Muscle layer of colon (tissue), 2 donors: Measurements from ENCODE around the gene MCCD1.
A peak's percentile ranks its signal among the peaks of the same experiment; 100 is the strongest.

Source experiments
- H3K27ac ChIP-seq: one replicate; pipeline ENCODE4 v1.7.0; 2013; ENCODE audit warnings: low read depth, mild to moderate bottlenecking, low read length, moderate library complexity
- H3K27me3 ChIP-seq, 2 donors: one replicate each; pipeline ENCODE4 v1.7.0; 2013; ENCODE audit warnings: low read length in 2 of 2, mild to moderate bottlenecking in 2 of 2; ENCODE audit not compliant: insufficient read depth in 2 of 2, control insufficient read depth in 1 of 2
- H3K36me3 ChIP-seq: one replicate; pipeline ENCODE4 v1.7.0; 2013; ENCODE audit warnings: mild to moderate bottlenecking, low read length; ENCODE audit not compliant: insufficient read depth
- H3K4me1 ChIP-seq: one replicate; pipeline ENCODE4 v1.7.0; 2013; ENCODE audit warnings: mild to moderate bottlenecking, low read length; ENCODE audit not compliant: insufficient read depth
- H3K4me3 ChIP-seq, 2 donors: one replicate each; pipeline ENCODE4 v1.7.0; 2013; ENCODE audit warnings: low read length in 2 of 2, low read depth in 1 of 2, mild to moderate bottlenecking in 1 of 2, moderate library complexity in 1 of 2
- H3K9ac ChIP-seq: one replicate; pipeline ENCODE4 v1.7.0; 2013; ENCODE audit warnings: low read length
- H3K9me3 ChIP-seq: one replicate; pipeline ENCODE4 v1.7.0; 2013; ENCODE audit warnings: mild to moderate bottlenecking, low read length
- donor health status: abdominal sarcoma.
- donor health status: Adenocarcinoma of cecum.

MCCD1 gene

DNA sequence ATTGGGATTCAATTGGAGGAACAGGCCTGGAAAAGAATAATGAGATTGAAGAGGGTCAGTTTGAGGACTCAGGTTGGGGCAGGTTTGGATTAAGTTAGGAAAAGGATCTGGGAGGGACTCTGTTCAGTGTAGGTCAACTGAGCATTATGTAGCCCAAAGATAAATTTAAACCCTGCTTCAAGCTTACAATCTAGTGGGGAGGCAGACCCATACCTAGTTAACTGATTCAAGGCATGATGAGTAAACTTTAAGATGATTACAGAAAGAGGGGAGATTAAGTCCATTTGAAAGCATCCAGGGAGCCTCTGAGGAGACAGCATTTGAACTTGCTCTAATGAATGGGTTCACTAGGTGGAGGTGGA lies 31.9 kb downstream of the MCCD1 start:
- Histone ChIP-seq H3K27ac (no peak overlapping the region), H3K9me3 (no peaks in the 10 kb centered on the region), H3K4me1 (peaks cover 10% of the 10 kb centered on the region), H3K9ac (no peak overlapping the region), H3K4me3 (no peak overlapping the region), H3K36me3 (peaks cover 42% of the 10 kb centered on the region), H3K27me3 (peaks cover 0 to under 1% of the 10 kb centered on the region in 2 donors)

DNA sequence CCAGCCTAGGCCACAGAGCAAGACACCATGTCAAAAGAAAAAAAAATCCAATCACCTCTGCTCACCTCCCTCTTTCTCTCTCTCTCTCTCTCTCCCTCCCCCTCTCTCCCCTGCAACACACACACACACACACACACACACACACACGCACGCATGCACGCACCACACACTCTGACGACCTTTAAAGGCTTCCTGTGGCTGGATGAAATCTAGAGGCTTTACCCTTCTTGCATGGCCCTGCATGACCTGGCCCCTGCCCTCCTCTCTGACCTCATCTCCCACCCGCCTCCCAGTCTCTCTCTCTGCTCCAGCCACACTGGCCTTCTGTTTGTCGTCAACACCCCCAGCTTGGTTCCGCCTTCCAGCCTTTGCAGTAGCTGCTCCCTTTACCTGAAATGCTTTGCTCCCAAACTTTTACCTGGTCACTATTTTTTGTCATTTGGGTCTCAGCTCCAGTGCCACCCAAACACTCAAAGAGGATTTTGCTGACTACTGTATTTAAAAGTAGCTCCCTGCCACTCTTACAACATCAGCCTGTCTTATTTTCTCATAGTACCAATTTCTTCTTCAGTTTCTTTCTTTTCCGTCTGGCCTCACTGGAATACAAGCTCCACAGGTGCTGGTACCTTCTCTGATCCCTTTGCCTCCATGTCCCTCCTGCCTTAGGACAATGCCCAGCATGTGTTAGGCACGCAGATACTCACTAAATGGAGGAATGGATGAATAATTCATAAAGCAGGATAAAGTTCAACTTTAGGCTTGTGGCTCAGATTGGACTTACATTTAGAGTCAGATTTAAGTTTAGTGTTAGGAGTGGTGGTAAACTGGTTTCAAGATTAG lies 39.0 kb downstream of the MCCD1 start:
- peaks cover 0 to 10% of the 10 kb centered on the region in 2 donors for H3K27me3 ChIP-seq
- H3K9ac ChIP-seq: no peak overlapping the region
- H3K36me3 ChIP-seq: no peaks in the 10 kb centered on the region
- H3K4me1 ChIP-seq: no peaks in the 10 kb centered on the region
- no peak overlapping the region for H3K4me3 ChIP-seq
- H3K9me3 ChIP-seq: no peaks in the 10 kb centered on the region
- H3K27ac ChIP-seq: no peak overlapping the region

DNA sequence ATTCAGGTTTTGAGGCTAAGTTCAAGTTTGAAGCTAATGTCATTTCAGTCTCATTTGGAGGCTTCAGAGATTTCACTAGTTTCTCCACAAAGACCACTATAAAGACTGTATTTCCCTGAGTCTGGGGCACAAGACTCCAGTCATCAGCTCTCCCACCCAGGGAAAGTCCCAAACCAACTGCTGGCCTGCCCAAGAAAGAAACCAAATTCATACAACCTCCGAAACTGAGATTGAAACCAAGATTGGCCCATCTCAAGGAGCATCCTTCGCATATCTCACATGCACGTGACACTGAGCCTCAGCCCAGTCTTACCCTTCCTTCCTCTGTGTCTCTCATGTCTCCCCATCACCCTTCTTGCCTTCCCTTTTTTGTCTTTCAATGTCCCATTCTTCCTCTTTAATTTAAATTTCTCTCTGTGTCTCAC lies 39.8 kb downstream of the MCCD1 start:
- Histone ChIP-seq H3K27me3 (peaks cover 0 to 10% of the 10 kb centered on the region in 2 donors), H3K36me3 (no peaks in the 10 kb centered on the region), H3K9me3 (no peaks in the 10 kb centered on the region), H3K9ac (no peak overlapping the region), H3K4me1 (no peaks in the 10 kb centered on the region), H3K27ac (no peak overlapping the region), H3K4me3 (no peak overlapping the region)

DNA sequence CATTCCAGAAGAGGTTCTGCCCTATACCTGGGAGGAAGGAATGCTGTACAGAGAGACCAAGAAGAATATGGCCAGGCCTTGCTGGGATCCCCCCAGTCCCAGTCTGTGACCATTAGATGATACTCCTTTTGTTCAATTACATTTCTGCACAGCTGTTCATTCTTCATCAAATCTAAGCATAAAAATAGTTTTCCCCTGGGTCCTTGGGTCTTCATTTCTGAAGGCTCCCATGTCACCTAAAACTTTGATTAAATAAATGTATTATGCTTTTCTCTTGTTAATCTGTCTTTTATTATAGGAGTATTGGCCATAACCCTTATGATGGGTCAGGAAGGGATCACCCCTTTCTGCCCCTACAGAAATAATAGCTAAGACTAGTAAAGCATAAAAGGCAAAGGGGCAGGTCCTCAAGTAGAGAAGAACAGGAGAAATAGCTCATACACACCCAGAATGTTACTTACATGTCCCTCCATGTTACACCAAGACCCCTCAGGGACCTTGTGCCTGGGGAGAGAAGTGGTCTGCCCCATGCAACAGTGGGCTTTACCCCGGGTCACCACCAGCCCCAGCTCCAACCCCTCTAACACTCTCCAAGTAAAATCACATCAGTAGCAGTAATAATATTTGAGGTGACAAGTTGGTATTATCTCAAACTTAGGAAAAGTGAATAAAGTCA lies 41.2 kb downstream of the MCCD1 start:
- H3K9me3 ChIP-seq: no peaks in the 10 kb centered on the region
- H3K4me3 ChIP-seq: no peak overlapping the region
- no peaks in the 10 kb centered on the region for H3K36me3 ChIP-seq
- H3K27me3 ChIP-seq: peaks cover 0 to 10% of the 10 kb centered on the region in 2 donors
- H3K4me1 ChIP-seq: peaks cover 3% of the 10 kb centered on the region
- H3K9ac ChIP-seq: no peak overlapping the region
- no peak overlapping the region for H3K27ac ChIP-seq

DNA sequence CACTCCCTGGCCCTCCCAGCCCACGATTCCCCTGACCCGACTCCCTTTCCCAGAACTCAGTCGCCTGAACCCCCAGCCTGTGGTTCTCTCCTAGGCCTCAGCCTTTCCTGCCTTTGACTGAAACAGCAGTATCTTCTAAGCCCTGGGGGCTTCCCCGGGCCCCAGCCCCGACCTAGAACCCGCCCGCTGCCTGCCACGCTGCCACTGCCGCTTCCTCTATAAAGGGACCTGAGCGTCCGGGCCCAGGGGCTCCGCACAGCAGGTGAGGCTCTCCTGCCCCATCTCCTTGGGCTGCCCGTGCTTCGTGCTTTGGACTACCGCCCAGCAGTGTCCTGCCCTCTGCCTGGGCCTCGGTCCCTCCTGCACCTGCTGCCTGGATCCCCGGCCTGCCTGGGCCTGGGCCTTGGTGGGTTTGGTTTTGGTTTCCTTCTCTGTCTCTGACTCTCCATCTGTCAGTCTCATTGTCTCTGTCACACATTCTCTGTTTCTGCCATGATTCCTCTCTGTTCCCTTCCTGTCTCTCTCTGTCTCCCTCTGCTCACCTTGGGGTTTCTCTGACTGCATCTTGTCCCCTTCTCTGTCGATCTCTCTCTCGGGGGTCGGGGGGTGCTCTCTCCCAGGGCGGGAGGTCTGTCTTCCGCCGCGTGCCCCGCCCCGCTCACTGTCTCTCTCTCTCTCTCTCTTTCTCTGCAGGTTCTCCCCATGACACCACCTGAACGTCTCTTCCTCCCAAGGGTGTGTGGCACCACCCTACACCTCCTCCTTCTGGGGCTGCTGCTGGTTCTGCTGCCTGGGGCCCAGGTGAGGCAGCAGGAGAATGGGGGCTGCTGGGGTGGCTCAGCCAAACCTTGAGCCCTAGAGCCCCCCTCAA lies 43.5 kb downstream of the MCCD1 start, which contains the start of gene LTA:
Gene LTA (plus strand): TSS at position 249 of the 871 bp plus-strand sequence. CDS start 454 bp downstream, at position 703.
- Histone ChIP-seq H3K9me3 (no peaks in the 10 kb centered on the region), H3K4me1 (peaks cover 6% of the 10 kb centered on the region), H3K27ac (no peak within 1 kb of the TSS), H3K27me3 (peaks cover 0 to 6% of the 10 kb centered on the region in 2 donors), H3K9ac (no peak within 1 kb of the TSS), H3K36me3 (no peaks in the 10 kb centered on the region), H3K4me3 (no peak within 1 kb of the TSS)

DNA sequence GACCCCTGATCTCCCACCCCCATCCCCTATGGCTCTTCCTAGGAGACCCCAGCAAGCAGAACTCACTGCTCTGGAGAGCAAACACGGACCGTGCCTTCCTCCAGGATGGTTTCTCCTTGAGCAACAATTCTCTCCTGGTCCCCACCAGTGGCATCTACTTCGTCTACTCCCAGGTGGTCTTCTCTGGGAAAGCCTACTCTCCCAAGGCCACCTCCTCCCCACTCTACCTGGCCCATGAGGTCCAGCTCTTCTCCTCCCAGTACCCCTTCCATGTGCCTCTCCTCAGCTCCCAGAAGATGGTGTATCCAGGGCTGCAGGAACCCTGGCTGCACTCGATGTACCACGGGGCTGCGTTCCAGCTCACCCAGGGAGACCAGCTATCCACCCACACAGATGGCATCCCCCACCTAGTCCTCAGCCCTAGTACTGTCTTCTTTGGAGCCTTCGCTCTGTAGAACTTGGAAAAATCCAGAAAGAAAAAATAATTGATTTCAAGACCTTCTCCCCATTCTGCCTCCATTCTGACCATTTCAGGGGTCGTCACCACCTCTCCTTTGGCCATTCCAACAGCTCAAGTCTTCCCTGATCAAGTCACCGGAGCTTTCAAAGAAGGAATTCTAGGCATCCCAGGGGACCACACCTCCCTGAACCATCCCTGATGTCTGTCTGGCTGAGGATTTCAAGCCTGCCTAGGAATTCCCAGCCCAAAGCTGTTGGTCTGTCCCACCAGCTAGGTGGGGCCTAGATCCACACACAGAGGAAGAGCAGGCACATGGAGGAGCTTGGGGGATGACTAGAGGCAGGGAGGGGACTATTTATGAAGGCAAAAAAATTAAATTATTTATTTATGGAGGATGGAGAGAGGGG lies 44.7 kb downstream of the MCCD1 start:
- Histone ChIP-seq H3K36me3 (no peaks in the 10 kb centered on the region), H3K9me3 (no peaks in the 10 kb centered on the region), H3K4me1 (peaks cover 6% of the 10 kb centered on the region), H3K27me3 (no peaks in the 10 kb centered on the region), H3K27ac (no peak overlapping the region), H3K4me3 (no peak overlapping the region), H3K9ac (no peak overlapping the region)

DNA sequence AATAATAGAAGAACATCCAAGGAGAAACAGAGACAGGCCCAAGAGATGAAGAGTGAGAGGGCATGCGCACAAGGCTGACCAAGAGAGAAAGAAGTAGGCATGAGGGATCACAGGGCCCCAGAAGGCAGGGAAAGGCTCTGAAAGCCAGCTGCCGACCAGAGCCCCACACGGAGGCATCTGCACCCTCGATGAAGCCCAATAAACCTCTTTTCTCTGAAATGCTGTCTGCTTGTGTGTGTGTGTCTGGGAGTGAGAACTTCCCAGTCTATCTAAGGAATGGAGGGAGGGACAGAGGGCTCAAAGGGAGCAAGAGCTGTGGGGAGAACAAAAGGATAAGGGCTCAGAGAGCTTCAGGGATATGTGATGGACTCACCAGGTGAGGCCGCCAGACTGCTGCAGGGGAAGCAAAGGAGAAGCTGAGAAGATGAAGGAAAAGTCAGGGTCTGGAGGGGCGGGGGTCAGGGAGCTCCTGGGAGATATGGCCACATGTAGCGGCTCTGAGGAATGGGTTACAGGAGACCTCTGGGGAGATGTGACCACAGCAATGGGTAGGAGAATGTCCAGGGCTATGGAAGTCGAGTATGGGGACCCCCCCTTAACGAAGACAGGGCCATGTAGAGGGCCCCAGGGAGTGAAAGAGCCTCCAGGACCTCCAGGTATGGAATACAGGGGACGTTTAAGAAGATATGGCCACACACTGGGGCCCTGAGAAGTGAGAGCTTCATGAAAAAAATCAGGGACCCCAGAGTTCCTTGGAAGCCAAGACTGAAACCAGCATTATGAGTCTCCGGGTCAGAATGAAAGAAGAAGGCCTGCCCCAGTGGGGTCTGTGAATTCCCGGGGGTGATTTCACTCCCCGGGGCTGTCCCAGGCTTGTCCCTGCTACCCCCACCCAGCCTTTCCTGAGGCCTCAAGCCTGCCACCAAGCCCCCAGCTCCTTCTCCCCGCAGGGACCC lies 45.6 kb downstream of the MCCD1 start:
- Histone ChIP-seq H3K4me3 (no peak overlapping the region), H3K27me3 (no peaks in the 10 kb centered on the region), H3K27ac (no peak overlapping the region), H3K4me1 (peaks cover 6% of the 10 kb centered on the region), H3K36me3 (no peaks in the 10 kb centered on the region), H3K9me3 (no peaks in the 10 kb centered on the region), H3K9ac (no peak overlapping the region)

DNA sequence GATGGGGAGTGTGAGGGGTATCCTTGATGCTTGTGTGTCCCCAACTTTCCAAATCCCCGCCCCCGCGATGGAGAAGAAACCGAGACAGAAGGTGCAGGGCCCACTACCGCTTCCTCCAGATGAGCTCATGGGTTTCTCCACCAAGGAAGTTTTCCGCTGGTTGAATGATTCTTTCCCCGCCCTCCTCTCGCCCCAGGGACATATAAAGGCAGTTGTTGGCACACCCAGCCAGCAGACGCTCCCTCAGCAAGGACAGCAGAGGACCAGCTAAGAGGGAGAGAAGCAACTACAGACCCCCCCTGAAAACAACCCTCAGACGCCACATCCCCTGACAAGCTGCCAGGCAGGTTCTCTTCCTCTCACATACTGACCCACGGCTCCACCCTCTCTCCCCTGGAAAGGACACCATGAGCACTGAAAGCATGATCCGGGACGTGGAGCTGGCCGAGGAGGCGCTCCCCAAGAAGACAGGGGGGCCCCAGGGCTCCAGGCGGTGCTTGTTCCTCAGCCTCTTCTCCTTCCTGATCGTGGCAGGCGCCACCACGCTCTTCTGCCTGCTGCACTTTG lies 46.7 kb downstream of the MCCD1 start, which contains the start of gene TNF:
Gene TNF (plus strand): TSS at position 231 of the 567 bp plus-strand sequence. CDS start 177 bp downstream, at position 408.
- Histone ChIP-seq H3K9ac (peak within 1 kb of the TSS; percentile 28), H3K9me3 (no peaks in the 10 kb centered on the region), H3K4me1 (peaks cover 8% of the 10 kb centered on the region), H3K27me3 (no peaks in the 10 kb centered on the region), H3K4me3 (peak within 1 kb of the TSS in 1 of 2 donors; percentile 47), H3K27ac (peak within 1 kb of the TSS; percentile 47), H3K36me3 (no peaks in the 10 kb centered on the region)

DNA sequence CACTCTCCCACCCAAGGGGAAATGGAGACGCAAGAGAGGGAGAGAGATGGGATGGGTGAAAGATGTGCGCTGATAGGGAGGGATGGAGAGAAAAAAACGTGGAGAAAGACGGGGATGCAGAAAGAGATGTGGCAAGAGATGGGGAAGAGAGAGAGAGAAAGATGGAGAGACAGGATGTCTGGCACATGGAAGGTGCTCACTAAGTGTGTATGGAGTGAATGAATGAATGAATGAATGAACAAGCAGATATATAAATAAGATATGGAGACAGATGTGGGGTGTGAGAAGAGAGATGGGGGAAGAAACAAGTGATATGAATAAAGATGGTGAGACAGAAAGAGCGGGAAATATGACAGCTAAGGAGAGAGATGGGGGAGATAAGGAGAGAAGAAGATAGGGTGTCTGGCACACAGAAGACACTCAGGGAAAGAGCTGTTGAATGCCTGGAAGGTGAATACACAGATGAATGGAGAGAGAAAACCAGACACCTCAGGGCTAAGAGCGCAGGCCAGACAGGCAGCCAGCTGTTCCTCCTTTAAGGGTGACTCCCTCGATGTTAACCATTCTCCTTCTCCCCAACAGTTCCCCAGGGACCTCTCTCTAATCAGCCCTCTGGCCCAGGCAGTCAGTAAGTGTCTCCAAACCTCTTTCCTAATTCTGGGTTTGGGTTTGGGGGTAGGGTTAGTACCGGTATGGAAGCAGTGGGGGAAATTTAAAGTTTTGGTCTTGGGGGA lies 47.4 kb downstream of the MCCD1 start:
- Histone ChIP-seq H3K9ac (peak overlapping the region; percentile 28), H3K36me3 (no peaks in the 10 kb centered on the region), H3K4me3 (peak overlapping the region in 1 of 2 donors; percentile 47), H3K4me1 (peaks cover 11% of the 10 kb centered on the region), H3K27ac (peak overlapping the region; percentile 47), H3K9me3 (no peaks in the 10 kb centered on the region), H3K27me3 (no peaks in the 10 kb centered on the region)
